HepG2 (cell line): ENCODE measurements around the gene SDR42E2. TPM values are rescaled to one million over a fixed set of nuclear protein-coding genes. Genes with fewer than 3 reads are reported as not detected.
A peak's percentile ranks its signal among the peaks of the same experiment; 100 is the strongest.

ENCODE experiments used
- CTCF ChIP-seq: sonication (generic); formaldehyde crosslinking; IDR thresholded peaks from 2 replicates; pipeline ENCODE4 v1.5.0; 2020; ENCODE audit warnings: mild to moderate bottlenecking, missing genetic modification reagents, moderate library complexity
- ISL2 ChIP-seq: sonication (generic); formaldehyde crosslinking; IDR thresholded peaks from 2 replicates; pipeline ENCODE4 v1.5.0; 2020; ENCODE audit warnings: missing genetic modification reagents
- JARID2 ChIP-seq: sonication (generic); formaldehyde crosslinking; IDR thresholded peaks from 2 replicates; pipeline ENCODE4 v1.8.1; 2023; ENCODE audit warnings: missing genetic modification reagents, inconsistent platforms; ENCODE audit not compliant: insufficient replicate concordance
- MTF2 ChIP-seq: sonication (generic); formaldehyde crosslinking; IDR thresholded peaks from 2 replicates; pipeline ENCODE4 v1.5.0; 2020; ENCODE audit warnings: missing genetic modification reagents, borderline replicate concordance
- NBN ChIP-seq: fragments of 450-650 bp; conservative IDR thresholded peaks from 2 replicates; pipeline ENCODE4 v1.6.1; 2017
- NR2C2 ChIP-seq: sonication (generic); formaldehyde crosslinking; IDR thresholded peaks from 2 replicates; pipeline ENCODE4 v1.4.0; 2020; ENCODE audit warnings: missing genetic modification reagents, mild to moderate bottlenecking, moderate library complexity, borderline replicate concordance
- PLSCR1 ChIP-seq: sonication (generic); formaldehyde crosslinking; IDR thresholded peaks from 2 replicates; pipeline ENCODE4 v1.5.0; 2020; ENCODE audit warnings: missing genetic modification reagents, mild to moderate bottlenecking, borderline replicate concordance
- SMAD9 ChIP-seq: sonication (generic); formaldehyde crosslinking; IDR thresholded peaks from 2 replicates; pipeline ENCODE4 v1.5.1; 2020; ENCODE audit warnings: mild to moderate bottlenecking, missing genetic modification reagents
- SOX13 ChIP-seq, 3 experiments: fragments of 450-650 bp in 1 of 3; sonication (generic) in 1 of 3; formaldehyde crosslinking in 1 of 3; IDR thresholded peaks in 2 of 3; conservative IDR thresholded peaks in 1 of 3; 2 replicates each; pipeline versions ENCODE4 v1.5.0 to v1.6.1; 2016 to 2020; ENCODE audit warnings: antibody characterized with exemption in 1 of 3, mild to moderate bottlenecking in 1 of 3, missing compliant biosample characterization in 1 of 3, missing genetic modification reagents in 1 of 3, moderate library complexity in 1 of 3
- TRAFD1 ChIP-seq: sonication (generic); formaldehyde crosslinking; IDR thresholded peaks from 2 replicates; pipeline ENCODE4 v1.5.1; 2020; ENCODE audit warnings: missing genetic modification reagents, mild to moderate bottlenecking, borderline replicate concordance
- ZFP36L1 ChIP-seq: sonication (generic); formaldehyde crosslinking; IDR thresholded peaks from 2 replicates; pipeline ENCODE4 v1.8.0; 2022; ENCODE audit warnings: mild to moderate bottlenecking, missing genetic modification reagents, moderate library complexity
- ZFX ChIP-seq: sonication (generic); formaldehyde crosslinking; IDR thresholded peaks from 2 replicates; pipeline ENCODE4 v1.4.0; 2020; ENCODE audit warnings: mild to moderate bottlenecking, low read depth, missing genetic modification reagents, moderate library complexity
- ZNF282 ChIP-seq: fragments of 450-650 bp; IDR thresholded peaks from 2 replicates; pipeline ENCODE4 v1.6.1; 2018; ENCODE audit not compliant: partially characterized antibody
- ZNF749 ChIP-seq: sonication (generic); formaldehyde crosslinking; IDR thresholded peaks from 2 replicates; pipeline ENCODE4 v1.8.0; 2022; ENCODE audit warnings: mild to moderate bottlenecking, missing genetic modification reagents, moderate library complexity, borderline replicate concordance
- polyA plus RNA-seq, 8 experiments: library from polyadenylated mRNA; depleted of rRNA in 3 of 8; stranded (reverse) in 7 of 8; unstranded in 1 of 8; fragments of >200 nt; fragmentation: Illumina TruSeq in 4 of 8; extraction: Trizol in 4 of 8; gene quantifications; 2 replicates each; pipeline versions ENCODE4 v1.2.1 to v1.2.3, GENCODE V29; 2011 to 2016; ENCODE audit warnings: low read depth in 4 of 8, missing spikeins in 1 of 8, mixed read lengths in 1 of 8; ENCODE audit not compliant: insufficient read depth in 1 of 8
- total RNA-seq, 5 experiments: library from RNA; depleted of rRNA; stranded (reverse); fragments of >200 nt; fragmentation: Illumina TruSeq; extraction: Trizol; gene quantifications; 2 replicates each; pipeline ENCODE4 v1.2.3, GENCODE V29; 2016; ENCODE audit warnings: low read depth in 1 of 5

SDR42E2 gene
- total and polyA plus RNA-seq, 2 of the 13 experiments (the other 11 are each of a cell fraction or from before 2014, with no cell fraction given): 0.05 to 0.11 TPM

GRCh38 chr16:22191532-22192260, 29.4 kb downstream of the SDR42E2 start (continued):
- TF ChIP-seq CTCF (CRISPR knock-in tag): no peak
- TF ChIP-seq MTF2 (CRISPR knock-in tag): no peak
- no peak for TF ChIP-seq ZNF282
- 0 out of 2 replicates have a peak, but pooled peaks have one; percentile 9 for TF ChIP-seq SOX13 (IDR thresholded peaks at IDR 0.05)
- 0 out of 4 replicates have a peak, but pooled peaks of 1 of the 2 experiments have one; percentile 49 for TF ChIP-seq SOX13 (CRISPR knock-in tag; conservative IDR thresholded peaks at IDR 0.05 in 1 of 2, IDR thresholded peaks at IDR 0.05 in 1 of 2)
- no peak for TF ChIP-seq ZFX (CRISPR knock-in tag)
- TF ChIP-seq JARID2 (CRISPR knock-in tag): peak; percentile 27
- TF ChIP-seq TRAFD1 (CRISPR knock-in tag): no peak
- TF ChIP-seq ZFP36L1: 0 out of 2 replicates have a peak, but pooled peaks have one; percentile 22
- TF ChIP-seq NBN: no peak
- TF ChIP-seq NR2C2: no peak
- TF ChIP-seq ISL2 (CRISPR knock-in tag): no peak
- TF ChIP-seq ZNF749 (CRISPR knock-in tag): peak; percentile 0; the same call in 1 of the 2 replicates
- TF ChIP-seq SMAD9: no peak
- no peak for TF ChIP-seq PLSCR1 (CRISPR knock-in tag)
